Stimulated activated CD4-positive, alpha-beta T cell treated with anti-CD3 and anti-CD28 coated beads, Interleukin-15, amount 100 ng/mL, for 48 hours (primary cell): Measurements from ENCODE around the gene SLC44A5.
"Not testable (repeated sequence)": the region's sequence is repeated elsewhere in the genome, so short reads cannot be mapped to it uniquely, and the experiment has no call there.

Source experiments
- DNase-seq, 2 donors: peaks; one replicate each; pipeline ENCODE4 v3.0.0-alpha.2; 2020; ENCODE audit warnings: low read depth in 2 of 2

SLC44A5 gene

GRCh38 chr1:75366595-75366994, 244.3 kb downstream of the SLC44A5 start:
- DNase-seq: no peak

DNA sequence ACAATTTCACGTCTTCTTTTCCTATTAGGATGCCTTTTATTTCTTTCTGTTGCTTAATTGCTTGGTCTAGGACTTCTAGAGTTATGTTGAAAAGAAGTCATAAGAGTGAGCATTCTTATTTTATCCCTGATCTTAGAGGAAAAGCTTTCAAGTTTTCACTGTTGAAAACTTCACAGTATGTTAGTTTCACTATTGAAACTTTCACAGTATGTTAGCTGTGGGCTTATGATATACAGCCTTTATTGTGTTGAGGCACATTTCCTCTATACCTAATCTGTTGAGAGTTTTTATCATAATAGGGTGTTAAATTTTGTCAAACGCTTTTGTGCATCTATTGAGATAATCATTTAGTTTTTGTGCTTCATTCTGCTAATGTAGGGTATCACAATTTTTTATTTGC, 249.7 kb downstream of the SLC44A5 start:
- no peak for DNase-seq

GRCh38 chr1:75354267-75354666, 256.6 kb downstream of the SLC44A5 start:
- DNase-seq: not testable (repeated sequence)

DNA sequence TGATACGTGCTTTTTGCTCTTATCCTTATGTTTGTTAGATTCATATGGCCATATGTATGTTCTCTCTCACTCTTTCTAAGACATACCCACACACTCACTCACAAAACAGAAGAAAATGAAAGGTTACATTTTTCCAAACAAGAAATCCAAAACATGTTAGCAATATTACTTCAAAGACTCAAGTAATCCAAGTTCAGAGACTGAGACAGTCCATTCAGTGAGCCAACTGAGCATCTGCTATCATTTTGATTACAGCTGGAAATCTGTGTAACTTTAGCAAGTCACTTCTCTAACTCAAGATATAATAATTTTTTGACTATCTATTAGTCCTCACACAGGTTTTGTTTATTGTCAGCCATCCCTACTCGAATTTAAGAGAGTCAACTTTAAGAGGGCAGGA, 257.9 kb downstream of the SLC44A5 start:
- DNase-seq: no peak

- DNase-seq: no peak
Measured at GRCh38 chr1:75345538-75346292, 265.2 kb downstream of the SLC44A5 start.

DNA sequence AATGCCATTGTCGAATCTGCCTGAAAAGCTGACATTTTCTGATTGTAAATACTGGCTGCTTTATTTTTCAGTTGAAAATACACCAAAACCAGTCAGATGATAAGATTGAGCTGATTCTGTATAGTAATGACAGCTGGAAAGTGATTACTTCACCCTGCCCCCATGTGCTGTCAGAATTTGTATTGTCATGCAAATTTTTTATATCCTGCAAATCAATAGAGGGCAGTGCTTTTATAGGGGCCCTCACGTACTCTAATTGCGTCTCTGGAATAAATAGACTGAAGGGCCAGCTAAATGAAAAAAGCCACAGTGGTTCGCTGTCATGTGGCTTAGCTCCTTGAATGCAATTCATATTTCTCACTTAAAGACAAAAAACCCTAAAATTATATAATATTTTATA, 268.1 kb downstream of the SLC44A5 start:
- DNase-seq: no peak

GRCh38 chr1:75341537-75341936, 269.4 kb downstream of the SLC44A5 start:
- no peak for DNase-seq

GRCh38 chr1:75338616-75339483, 272.1 kb downstream of the SLC44A5 start:
- no peak for DNase-seq

GRCh38 chr1:75334876-75335389, 276.0 kb downstream of the SLC44A5 start:
- no peak for DNase-seq

GRCh38 chr1:75330624-75331023, 280.3 kb downstream of the SLC44A5 start:
- DNase-seq: no peak

- DNase-seq: no peak
Measured at GRCh38 chr1:75328691-75329090, 282.2 kb downstream of the SLC44A5 start.

GRCh38 chr1:75327395-75327794, 283.5 kb downstream of the SLC44A5 start:
- DNase-seq: no peak

DNA sequence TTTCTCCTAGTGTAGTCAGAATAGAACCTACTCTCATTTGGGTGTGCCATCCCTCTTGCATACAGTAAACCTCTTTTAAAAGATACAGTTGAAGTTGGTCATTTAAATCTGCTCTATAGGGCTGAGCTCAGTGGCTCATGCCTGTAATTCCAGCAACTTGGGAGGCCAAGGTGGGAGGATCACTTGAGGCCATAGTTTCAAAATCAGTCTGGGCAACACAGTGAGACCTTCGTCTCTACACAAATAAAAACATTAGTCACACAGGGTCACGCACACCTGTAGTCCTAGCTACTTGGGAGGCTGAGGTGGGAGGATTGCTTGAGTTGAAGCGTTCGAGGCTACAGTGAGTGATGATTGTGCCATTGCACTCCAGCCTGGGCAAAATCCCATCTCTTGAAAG, 292.9 kb downstream of the SLC44A5 start:
- no peak for DNase-seq

DNA sequence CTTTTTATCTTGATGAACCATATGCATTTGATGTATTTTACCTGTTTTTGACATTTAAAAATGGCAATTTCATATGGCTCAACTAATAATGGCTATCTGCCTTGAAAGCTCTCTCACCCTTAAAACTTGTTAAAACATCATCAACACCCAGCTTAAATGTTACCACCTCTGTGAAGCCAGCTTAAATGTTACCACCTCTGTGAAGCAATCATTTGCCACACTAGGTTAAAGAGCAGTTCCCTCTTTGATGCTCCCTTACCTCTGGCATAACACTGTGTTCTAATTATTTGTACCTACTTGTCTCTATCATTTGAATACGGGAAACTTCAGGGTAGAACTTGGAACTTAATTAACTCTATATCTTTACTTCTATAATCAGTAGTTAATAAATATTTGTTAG, 294.7 kb downstream of the SLC44A5 start:
- DNase-seq: no peak

DNA sequence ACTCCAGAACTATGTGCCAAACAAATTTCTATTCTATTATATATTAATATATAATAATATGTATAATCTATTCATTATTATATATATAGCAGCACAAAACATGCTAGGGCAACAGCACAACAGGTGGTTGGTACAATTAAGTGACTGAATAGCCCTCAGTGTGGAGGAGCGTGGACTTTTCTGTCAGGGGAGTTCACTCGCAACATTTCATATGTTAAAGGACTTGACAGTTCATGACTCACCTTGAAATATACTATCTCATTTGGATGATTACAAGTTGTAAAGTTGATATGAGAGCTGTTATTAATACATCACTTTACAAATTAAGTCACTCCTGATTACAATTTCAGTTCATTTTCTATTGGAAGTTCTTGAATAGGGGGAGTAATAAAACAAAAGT, 298.3 kb downstream of the SLC44A5 start:
- no peak for DNase-seq

DNA sequence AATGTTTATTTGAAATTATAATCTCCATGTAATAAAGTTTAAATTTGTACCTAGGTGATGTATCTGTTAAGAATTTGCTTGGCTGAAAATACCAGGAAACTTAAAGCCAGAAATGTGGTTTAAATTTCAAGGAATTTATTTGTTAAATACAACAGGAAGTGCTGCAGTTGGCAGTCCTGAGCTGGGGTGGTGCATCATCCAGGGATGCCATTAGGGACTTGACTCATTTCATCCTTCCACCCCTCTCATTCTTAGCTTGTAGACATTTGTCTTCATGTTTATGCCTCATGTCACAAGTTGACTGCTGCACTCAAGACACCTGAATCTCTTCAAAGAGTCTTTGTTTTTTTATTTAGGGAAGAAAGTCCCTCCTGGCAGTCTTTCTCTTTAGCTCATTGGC, 300.8 kb downstream of the SLC44A5 start:
- no peak for DNase-seq

DNA sequence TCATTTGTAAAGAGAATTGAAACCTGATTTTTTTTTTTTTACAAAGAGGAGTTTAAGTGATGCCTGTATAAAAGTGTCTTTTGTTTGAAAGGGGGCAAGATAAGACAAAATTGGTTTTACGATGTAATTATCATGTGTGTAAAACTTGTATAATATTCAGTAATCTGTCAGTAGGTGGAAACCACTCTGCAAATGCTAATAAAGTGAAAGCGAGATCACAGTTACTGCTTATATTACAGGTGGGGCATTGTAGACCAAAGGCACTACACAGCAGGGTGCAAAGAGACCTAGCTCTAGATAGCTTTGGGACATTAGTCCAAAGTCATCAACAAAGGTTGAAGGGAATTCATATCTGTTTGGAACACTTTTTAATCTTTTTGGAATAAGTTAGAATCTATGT, 302.5 kb downstream of the SLC44A5 start:
- no peak for DNase-seq

DNA sequence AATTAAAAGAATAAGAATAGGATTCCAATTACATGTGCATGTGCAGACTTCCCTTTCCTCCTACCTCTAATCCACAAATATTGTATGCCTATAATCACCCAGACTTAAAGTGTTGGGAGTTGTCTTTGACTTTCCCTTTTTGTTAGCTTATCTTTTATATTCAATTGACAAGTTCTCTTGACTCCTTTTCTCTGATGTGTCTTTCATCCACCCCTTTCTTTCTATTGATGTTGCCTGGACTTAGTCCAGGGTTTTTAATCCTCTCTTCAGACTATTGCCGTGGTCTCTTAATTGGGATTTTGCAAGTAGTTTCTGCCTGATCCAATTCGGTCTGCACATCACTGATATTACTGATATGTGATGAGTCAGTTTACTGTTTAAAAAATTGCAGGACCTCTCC, 305.9 kb downstream of the SLC44A5 start:
- no peak for DNase-seq

GRCh38 chr1:75293270-75293669, 317.6 kb downstream of the SLC44A5 start:
- DNase-seq: no peak

DNA sequence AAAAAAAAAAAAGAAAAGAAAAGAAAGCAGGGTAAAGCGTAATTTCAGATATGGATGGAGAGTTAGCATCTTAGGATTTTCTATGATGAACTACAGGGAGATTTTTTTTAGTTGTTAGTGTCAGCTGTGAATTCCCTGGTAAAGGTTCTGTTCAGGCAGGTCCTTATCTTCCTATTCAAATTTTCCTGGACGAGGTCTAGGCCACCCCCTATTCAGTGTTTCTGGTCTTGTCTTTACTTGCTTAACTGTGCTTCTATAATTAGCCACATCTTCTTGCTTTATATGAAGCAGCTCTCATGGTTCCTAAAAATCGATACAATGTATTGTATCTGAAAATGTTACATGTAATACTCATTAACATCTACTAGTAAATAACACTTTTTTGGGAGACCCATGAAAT, 318.9 kb downstream of the SLC44A5 start:
- DNase-seq: no peak

- DNase-seq: no peak
Measured at GRCh38 chr1:75276385-75276784, 334.5 kb downstream of the SLC44A5 start.

DNA sequence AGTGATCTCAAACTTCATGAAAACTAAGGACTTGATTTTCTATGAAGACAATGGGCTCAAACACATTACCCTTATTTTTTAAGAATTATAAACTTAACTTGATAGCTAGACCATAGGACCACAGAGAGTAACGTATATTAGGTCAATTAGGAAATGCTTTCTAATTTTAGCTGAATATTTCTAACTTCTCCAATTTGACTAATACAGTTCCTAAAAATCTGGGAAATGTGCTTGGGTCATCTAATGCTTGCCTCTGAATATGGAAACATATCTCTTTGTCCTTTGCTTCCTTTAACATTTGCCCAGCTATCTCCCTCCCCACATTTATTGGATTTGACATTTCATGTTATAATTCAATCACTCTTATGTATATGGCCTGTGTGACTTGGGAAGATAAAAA, 335.3 kb downstream of the SLC44A5 start:
- DNase-seq: no peak

- no peak for DNase-seq
Measured at GRCh38 chr1:75274920-75275506, 335.9 kb downstream of the SLC44A5 start.
